GM12878 (cell line): Measurements from ENCODE around the gene TBC1D1. TPM values are rescaled to one million over a fixed set of nuclear protein-coding genes. Genes with fewer than 3 reads are reported as not detected.

Experiments used
- ATAC-seq: fragments of 200-7000 bp; cut with Tn5 transposase; 3 replicates; pipeline ENCODE4 v1.9.1; 2020; ENCODE audit warnings: mild to moderate bottlenecking, moderate library complexity
- Bru-seq: library from RNA; stranded (reverse); fragments of 400-500 nt; gene quantifications from one replicate; lab custom pipeline; 2021; lab: Mats Ljungman, UMichigan
- BruChase-seq, 2 experiments: library from RNA; stranded (reverse); fragments of 400-500 nt; gene quantifications; one replicate each; lab custom pipeline; 2021; lab: Mats Ljungman, UMichigan
- BruUV-seq: library from RNA; stranded (reverse); fragments of 400-500 nt; replicated peaks from 2 replicates; lab custom pipeline; 2021; lab: Mats Ljungman, UMichigan
- CTCF ChIA-PET: fragments of 300-600 bp; sonication (Branson Sonifier 250); formaldehyde crosslinking; extraction: SDS; loops from one replicate; lab custom pipeline; 2021; ENCODE audit warnings: inconsistent platforms; lab: Yijun Ruan, JAX
- POLR2A ChIA-PET: fragments of 350-600 bp; formaldehyde crosslinking; extraction: SDS; loops from one replicate; lab custom pipeline; 2021; ENCODE audit warnings: inconsistent platforms; lab: Charles Lee
- RAD21 ChIA-PET: fragments of 300-600 bp; sonication (Branson Sonifier 250); formaldehyde crosslinking; loops from one replicate; lab custom pipeline; 2023; ENCODE audit warnings: antibody characterized with exemption; ENCODE audit not compliant: unreplicated experiment; lab: Charles Lee
- SMC1A ChIA-PET: fragments of 300-600 bp; sonication (Branson Sonifier 250); formaldehyde crosslinking; loops from one replicate; lab custom pipeline; 2023; ENCODE audit not compliant: unreplicated experiment, uncharacterized antibody; lab: Charles Lee
- DNase-seq: peaks from one replicate; pipeline ENCODE4 v3.0.0-alpha.2; 2011; ENCODE audit warnings: low read depth, low spot score
- FAIRE-seq: peaks from 3 replicates; lab custom pipeline; 2011; peaks lifted over from hg19 to GRCh38; lab: Jason Lieb, UNC
- H2AFZ ChIP-seq: 2 replicates; pipeline ENCODE4 v1.6.0; 2011; ENCODE audit warnings: low read depth, low read length, control low read depth; ENCODE audit not compliant: control insufficient read depth
- H3K27ac ChIP-seq: 2 replicates; pipeline ENCODE4 v1.5.1; 2011; ENCODE audit warnings: control low read depth; ENCODE audit not compliant: control insufficient read depth, insufficient read depth
- H3K27me3 ChIP-seq, 2 experiments: replicated peaks in 1 of 2; 2 replicates each; pipeline versions ENCODE4 v1.6.0 to v1.6.1; 2011; ENCODE audit warnings: low read length in 1 of 2; ENCODE audit not compliant: control insufficient read depth in 2 of 2, insufficient read depth in 2 of 2
- H3K36me3 ChIP-seq, 2 experiments: 2 replicates each; pipeline ENCODE4 v1.5.1; 2011; ENCODE audit warnings: low read length in 1 of 2; ENCODE audit not compliant: control insufficient read depth in 2 of 2, insufficient read depth in 2 of 2
- H3K4me1 ChIP-seq: 2 replicates; pipeline ENCODE4 v1.6.1; 2011; ENCODE audit warnings: mild to moderate bottlenecking, low read length, moderate library complexity, mixed read lengths; ENCODE audit not compliant: control insufficient read depth, insufficient read depth
- H3K4me2 ChIP-seq: 2 replicates; pipeline ENCODE4 v1.6.0; 2011; ENCODE audit warnings: control low read depth; ENCODE audit not compliant: control insufficient read depth, insufficient read depth
- H3K4me3 ChIP-seq: fragments of 200-600 bp; sonication (generic); 2 replicates; pipeline ENCODE4 v1.5.1; 2016
- H3K79me2 ChIP-seq: 2 replicates; pipeline ENCODE4 v1.6.0; 2011; ENCODE audit warnings: low read length; ENCODE audit not compliant: control insufficient read depth, insufficient read depth
- H3K9ac ChIP-seq: 2 replicates; pipeline ENCODE4 v1.8.0; 2011; ENCODE audit warnings: low read length, control low read depth, mixed read lengths; ENCODE audit not compliant: control insufficient read depth, insufficient read depth
- H3K9me3 ChIP-seq: replicated peaks from 3 replicates; pipeline ENCODE4 v1.5.1; 2011; ENCODE audit warnings: mild to moderate bottlenecking, low read length; ENCODE audit not compliant: control insufficient read depth, insufficient read depth
- H4K20me1 ChIP-seq: 2 replicates; pipeline ENCODE4 v1.6.0; 2011; ENCODE audit not compliant: control insufficient read depth, insufficient read depth
- EGR1 ChIP-seq, 2 experiments: IDR thresholded peaks; 1 replicate in 1 of 2; 2 replicates in 1 of 2; pipeline ENCODE4 v1.6.1; 2011 to 2012; ENCODE audit warnings: low read depth in 2 of 2, low read length in 2 of 2, borderline replicate concordance in 1 of 2, mild to moderate bottlenecking in 1 of 2, moderate library complexity in 1 of 2
- IKZF1 ChIP-seq: fragments of 450-650 bp; conservative IDR thresholded peaks from 2 replicates; pipeline ENCODE4 v1.6.1; 2017; ENCODE audit warnings: antibody characterized with exemption, mild to moderate bottlenecking
- NFXL1 ChIP-seq: fragments of 450-650 bp; IDR thresholded peaks from 2 replicates; pipeline ENCODE4 v1.6.1; 2017; ENCODE audit warnings: antibody characterized with exemption, mild to moderate bottlenecking, borderline replicate concordance
- PAX5 ChIP-seq: IDR thresholded peaks from 2 replicates; pipeline ENCODE4 v1.6.1; 2011; ENCODE audit warnings: low read depth, low read length, borderline replicate concordance
- POLR2A ChIP-seq: IDR thresholded peaks from 2 replicates; pipeline ENCODE4 v1.6.1; 2011; ENCODE audit warnings: low read depth, mild to moderate bottlenecking, low read length
- POLR2AphosphoS5 ChIP-seq: IDR thresholded peaks from 2 replicates; pipeline ENCODE4 v1.6.1; 2011; ENCODE audit warnings: mild to moderate bottlenecking, low read length, inconsistent platforms
- SIN3A ChIP-seq: IDR thresholded peaks from 2 replicates; pipeline ENCODE4 v1.6.1; 2012; ENCODE audit warnings: low read depth, low read length, improper control_type of control experiment
- TAF1 ChIP-seq: IDR thresholded peaks from 2 replicates; pipeline ENCODE4 v1.6.1; 2011; ENCODE audit warnings: mild to moderate bottlenecking, low read depth, low read length, borderline replicate concordance
- TBL1XR1 ChIP-seq: IDR thresholded peaks from 2 replicates; pipeline ENCODE4 v1.6.1; 2012; ENCODE audit warnings: low read depth, low read length, improper control_type of control experiment
- TCF12 ChIP-seq: IDR thresholded peaks from 2 replicates; pipeline ENCODE4 v1.6.1; 2011; ENCODE audit warnings: low read depth, mild to moderate bottlenecking, low read length
- TCF3 ChIP-seq: IDR thresholded peaks from 2 replicates; pipeline ENCODE4 v1.6.1; 2012; ENCODE audit warnings: low read depth, mild to moderate bottlenecking, low read length, borderline replicate concordance; ENCODE audit not compliant: insufficient read depth
- YY1 ChIP-seq: IDR thresholded peaks from 2 replicates; pipeline ENCODE4 v1.6.1; 2011; ENCODE audit warnings: low read depth, mild to moderate bottlenecking, low read length
- WGBS: methylation state at CpG from one replicate; pipeline ENCODE4 v1.1.6; 2016; ENCODE audit warnings: low lambda C conversion rate; ENCODE audit not compliant: insufficient replicate concordance, insufficient coverage; ENCODE audit errors: missing lambda C conversion rate; 5-methylcytosine and 5-hydroxymethylcytosine counted together
- in situ Hi-C: fragments of 300-500 bp; cut with MboI; formaldehyde crosslinking; loops from 9 replicates; pipeline ENCODE4 v1.14.3; 2018; ENCODE audit warnings: mixed read lengths
- intact Hi-C: fragments of 100-400 bp; cut with micrococcal nuclease; formaldehyde crosslinking; loops from one replicate; pipeline ENCODE4 v1.14.2; 2022; ENCODE audit not compliant: unreplicated experiment
- long read RNA-seq, 2 experiments: library from polyadenylated mRNA; unstranded; transcript quantifications; one replicate each; pipeline ENCODE4 v2.0.0, GENCODE V29; 2019 to 2020
- polyA minus RNA-seq, 3 experiments: library from RNA; depleted of rRNA, polyadenylated mRNA; stranded (reverse); fragments of >200 nt; gene quantifications; 2 replicates each; pipeline ENCODE4 v1.2.3, GENCODE V29; 2011
- polyA plus RNA-seq, 11 experiments: library from polyadenylated mRNA; depleted of rRNA in 4 of 11; unstranded in 6 of 11; stranded (reverse) in 5 of 11; fragments of >200 nt; fragmentation: Nextera tagmentation in 4 of 11; fragmentation: Illumina TruSeq in 1 of 11; extraction: Ambion mirVana in 4 of 11; extraction: Trizol in 1 of 11; gene quantifications; 1 replicate in 1 of 11; 2 replicates in 10 of 11; pipeline versions ENCODE4 v1.2.1 to v1.2.3, GENCODE V29; 2011 to 2016; ENCODE audit warnings: inconsistent platforms in 2 of 11, missing spikeins in 2 of 11, low read depth in 1 of 11
- total RNA-seq, 4 experiments: library from RNA; depleted of rRNA in 3 of 4; stranded (reverse); fragments of >200 nt in 3 of 4; fragmentation: Illumina TruSeq in 1 of 4; extraction: Trizol in 1 of 4; gene quantifications; 2 replicates each; pipeline versions ENCODE4 v1.2.1 to v1.2.3, GENCODE V29; 2013 to 2021

The TBC1D1 gene, protein sequence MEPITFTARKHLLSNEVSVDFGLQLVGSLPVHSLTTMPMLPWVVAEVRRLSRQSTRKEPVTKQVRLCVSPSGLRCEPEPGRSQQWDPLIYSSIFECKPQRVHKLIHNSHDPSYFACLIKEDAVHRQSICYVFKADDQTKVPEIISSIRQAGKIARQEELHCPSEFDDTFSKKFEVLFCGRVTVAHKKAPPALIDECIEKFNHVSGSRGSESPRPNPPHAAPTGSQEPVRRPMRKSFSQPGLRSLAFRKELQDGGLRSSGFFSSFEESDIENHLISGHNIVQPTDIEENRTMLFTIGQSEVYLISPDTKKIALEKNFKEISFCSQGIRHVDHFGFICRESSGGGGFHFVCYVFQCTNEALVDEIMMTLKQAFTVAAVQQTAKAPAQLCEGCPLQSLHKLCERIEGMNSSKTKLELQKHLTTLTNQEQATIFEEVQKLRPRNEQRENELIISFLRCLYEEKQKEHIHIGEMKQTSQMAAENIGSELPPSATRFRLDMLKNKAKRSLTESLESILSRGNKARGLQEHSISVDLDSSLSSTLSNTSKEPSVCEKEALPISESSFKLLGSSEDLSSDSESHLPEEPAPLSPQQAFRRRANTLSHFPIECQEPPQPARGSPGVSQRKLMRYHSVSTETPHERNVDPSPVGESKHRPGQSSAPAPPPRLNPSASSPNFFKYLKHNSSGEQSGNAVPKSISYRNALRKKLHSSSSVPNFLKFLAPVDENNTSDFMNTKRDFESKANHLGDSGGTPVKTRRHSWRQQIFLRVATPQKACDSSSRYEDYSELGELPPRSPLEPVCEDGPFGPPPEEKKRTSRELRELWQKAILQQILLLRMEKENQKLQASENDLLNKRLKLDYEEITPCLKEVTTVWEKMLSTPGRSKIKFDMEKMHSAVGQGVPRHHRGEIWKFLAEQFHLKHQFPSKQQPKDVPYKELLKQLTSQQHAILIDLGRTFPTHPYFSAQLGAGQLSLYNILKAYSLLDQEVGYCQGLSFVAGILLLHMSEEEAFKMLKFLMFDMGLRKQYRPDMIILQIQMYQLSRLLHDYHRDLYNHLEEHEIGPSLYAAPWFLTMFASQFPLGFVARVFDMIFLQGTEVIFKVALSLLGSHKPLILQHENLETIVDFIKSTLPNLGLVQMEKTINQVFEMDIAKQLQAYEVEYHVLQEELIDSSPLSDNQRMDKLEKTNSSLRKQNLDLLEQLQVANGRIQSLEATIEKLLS (N-terminal part only)
- 94.2 and 97.3 TPM in 2 replicates for total RNA-seq (2013; cell fraction: nucleolus; rRNA removed)
- total RNA-seq (2014; rRNA removed) = 93.2 and 102 TPM in 2 replicates
- 75.4 and 79.7 TPM in 2 replicates for total RNA-seq (2014; rRNA removed; fragmentation: Illumina TruSeq; extraction: Trizol)
- total RNA-seq (2021) = 78.8 and 89.7 TPM in 2 replicates
- 41.7 TPM for polyA plus RNA-seq (2011; ENCODE audit: low read depth)
- polyA plus RNA-seq (2011; rRNA removed) = 54.8 and 59.0 TPM in 2 replicates
- polyA plus RNA-seq (2011; cell fraction: cytosol; rRNA removed) = 59.9 and 62.1 TPM in 2 replicates
- polyA plus RNA-seq (2011; cell fraction: nucleus; rRNA removed) = 42.2 and 47.0 TPM in 2 replicates
- polyA plus RNA-seq (2012) = 70.2 and 70.7 TPM in 2 replicates
- polyA plus RNA-seq (2014; fragmentation: Illumina TruSeq; extraction: Trizol) = 49.4 and 60.9 TPM in 2 replicates
- polyA plus RNA-seq (2014; fragmentation: Nextera tagmentation; extraction: Ambion mirVana) = 10 to 100 TPM in 1 of 2 experiments, 1 to 10 TPM in 1; 5.3 to 15.4 TPM
- 75.5 and 79.3 TPM in 2 replicates for polyA plus RNA-seq (2014; rRNA removed)
- 10 to 100 TPM; 29.2 to 47.9 TPM for polyA plus RNA-seq (2016; fragmentation: Nextera tagmentation; extraction: Ambion mirVana)
- polyA minus RNA-seq (2011; rRNA and poly(A)+ RNA removed) = 86.2 and 97.2 TPM in 2 replicates
- 37.2 and 46.3 TPM in 2 replicates for polyA minus RNA-seq (2011; cell fraction: cytosol; rRNA and poly(A)+ RNA removed)
- polyA minus RNA-seq (2011; cell fraction: nucleus; rRNA and poly(A)+ RNA removed) = 31.7 and 56.9 TPM in 2 replicates
- Bru-seq, nascent RNA = percentile 74 among the genes with signal in this experiment
- BruChase-seq, experiment 1, labeled RNA remaining after a 6-hour chase = percentile 71 among the genes with signal in this experiment
- BruChase-seq, experiment 2, labeled RNA remaining after a 2-hour chase = percentile 65 among the genes with signal in this experiment
- long read RNA-seq, experiment 1, full-length matches to known transcripts = 7 of 18 reads
- long read RNA-seq, experiment 1, partial matches to known transcripts = 7 of 18 reads
- long read RNA-seq, experiment 1, other reads (novel, unspliced or antisense) = 4 of 18 reads
- long read RNA-seq, experiment 2, partial matches to known transcripts = 51 of 70 reads
- long read RNA-seq, experiment 2, other reads (novel, unspliced or antisense) = 16 of 70 reads

DNA sequence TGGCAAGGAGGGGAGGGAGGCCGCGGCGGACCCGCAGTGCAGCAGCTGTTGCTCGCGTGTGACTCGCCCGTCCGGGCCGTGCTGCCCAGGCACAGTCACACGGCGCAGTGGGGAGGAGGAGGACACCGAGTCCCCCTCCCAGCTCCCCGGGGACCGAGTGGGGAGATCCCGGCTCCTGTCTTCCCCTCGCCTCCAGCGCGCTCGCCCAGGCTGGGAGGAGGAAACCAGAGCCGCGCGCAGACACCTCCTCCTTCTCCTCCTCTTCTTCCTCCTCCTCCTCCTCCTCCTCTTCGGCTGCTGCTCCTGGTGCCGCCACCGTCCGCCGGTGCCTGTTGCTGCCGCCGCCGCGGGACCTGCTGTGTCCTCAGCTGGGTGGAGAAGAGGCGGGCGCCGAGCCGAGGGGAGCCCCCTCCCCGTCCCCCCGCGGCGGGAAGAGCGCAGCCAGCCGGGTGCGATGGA, at the start of gene TBC1D1:
Gene TBC1D1, plus strand, starts transcription at position 284 of the 459 bp plus-strand sequence. CDS start 11,012 bp downstream, outside the sequence.
- Histone ChIP-seq H3K79me2 (peaks cover 17% of the 10 kb centered on the region), H3K27ac (peak within 1 kb of the TSS; percentile 70), H3K4me3 (peak within 1 kb of the TSS; percentile 59), H3K4me1 (peaks cover 13% of the 10 kb centered on the region), H3K36me3 (no peaks in the 10 kb centered on the region; a peak in 1 of 4 replicates), H4K20me1 (no peaks in the 10 kb centered on the region), H3K9ac (peak within 1 kb of the TSS; percentile 68), H3K9me3 (no peaks in the 10 kb centered on the region), H3K4me2 (peak within 1 kb of the TSS; percentile 82), H3K27me3 (no peaks in the 10 kb centered on the region), H2AFZ (peak within 1 kb of the TSS; percentile 71)
- DNase-seq (no peak), FAIRE-seq (no peak), ATAC-seq (peak; percentile 57)
- CTCF ChIA-PET = interaction anchor here (0.6 to 1.4 kb wide), 3 partner anchors 54 to 297 kb away, joined by 3 to 4 read pairs (median 3); no protein-coding TSS in a partner anchor
- SMC1A ChIA-PET = interaction anchor here (1.0 to 1.4 kb wide), 3 partner anchors 15 to 145 kb away, joined by 4 to 5 read pairs (median 4); no protein-coding TSS in a partner anchor
- in situ Hi-C loops (no loop called here), intact Hi-C loops (loop anchor here (1.0 to 10.0 kb wide), 6 partner anchors 64 to 1649 kb away; partner anchors contain the start of genes ARAP2 and PGM2)
- no TSS peak for BruUV-seq
- WGBS = 1% methylated on average over 14 of the region's 43 CpGs
- RAD21 ChIA-PET = interaction anchor here (0.6 to 3.8 kb wide), 7 partner anchors 31 to 243 kb away, joined by 3 to 29 read pairs (median 4); partner anchors contain the start of gene PGM2
- POLR2A ChIA-PET = interaction anchor here (0.5 to 2.7 kb wide), 5 partner anchors 61 to 1981 kb away, joined by 3 to 14 read pairs (median 3); partner anchors contain the start of gene PGM2
- TF ChIP-seq TCF3 = 0 out of 2 replicates have a peak, but pooled peaks have one; percentile 34
- TF ChIP-seq YY1 = peak; percentile 3; the same call in 1 of the 2 replicates
- TF ChIP-seq TBL1XR1 = no peak
- peak; percentile 34; the same call in 1 of the 2 replicates for TF ChIP-seq PAX5
- peak; percentile 95 for TF ChIP-seq NFXL1
- 0 out of 3 replicates have a peak, but pooled peaks of 1 of the 2 experiments have one; percentile 26 for TF ChIP-seq EGR1 (IDR thresholded peaks at IDR 0.05; ENCODE audit: borderline replicate concordance in 1 of 2, low read depth in 2 of 2, low read length in 2 of 2)
- peak; percentile 68 for TF ChIP-seq POLR2A
- TF ChIP-seq TAF1 = 0 out of 2 replicates have a peak, but pooled peaks have one; percentile 16
- peak; percentile 57; the same call in 1 of the 2 replicates for TF ChIP-seq POLR2AphosphoS5
- no peak for TF ChIP-seq SIN3A
- peak; percentile 69; the same call in 1 of the 2 replicates for TF ChIP-seq TCF12
- TF ChIP-seq IKZF1 = peak; percentile 68
